NCI-H1694 (cell line): ENCODE measurements around the gene SUSD2.

Experiments used
- DNase-seq: peaks from one replicate; lab custom pipeline; 2025; lab: John Stamatoyannopoulos, UW

The SUSD2 gene

DNA sequence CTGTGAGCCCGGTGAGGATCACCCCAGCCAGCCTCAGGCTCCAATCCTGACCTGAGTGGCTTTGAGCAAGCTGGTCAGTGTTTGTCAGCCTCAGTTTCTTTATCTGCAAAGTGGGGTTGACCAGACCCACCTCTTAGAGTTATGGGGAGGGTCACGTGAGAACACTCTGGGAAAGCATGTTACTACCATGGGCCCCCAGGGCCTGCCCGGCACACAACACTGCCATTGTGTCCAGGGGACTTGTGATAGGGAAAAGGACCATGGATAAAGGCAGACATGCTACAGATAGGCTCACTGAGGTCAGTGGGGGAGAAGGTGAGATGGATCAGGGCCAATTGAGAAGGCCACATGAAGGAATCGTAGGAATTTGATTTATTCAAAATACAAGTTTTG lies 32.1 kb upstream of the SUSD2 start:
- DNase-seq = no peak

DNA sequence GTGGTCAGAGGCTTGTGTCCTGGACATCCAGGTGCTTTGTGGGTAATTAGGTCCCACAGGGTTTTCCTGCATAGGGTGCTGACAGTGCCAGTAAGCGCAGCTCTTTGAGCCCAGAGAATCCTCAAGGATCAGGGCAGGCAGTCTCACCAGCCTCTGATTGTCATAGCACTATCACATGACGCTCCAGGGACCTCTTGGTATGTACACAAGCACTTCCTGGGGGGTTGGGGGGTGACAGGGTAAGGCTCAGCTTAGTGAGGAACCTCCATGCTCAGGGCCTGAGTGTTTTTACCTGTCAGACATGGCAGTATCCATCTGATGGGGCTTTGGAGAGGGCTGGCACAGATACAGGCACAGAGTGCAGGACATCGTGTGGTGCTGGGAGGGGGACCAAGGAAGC lies 27.9 kb upstream of the SUSD2 start:
- DNase-seq = no peak

GRCh38 chr22:24153959-24154358 lies 27.3 kb upstream of the SUSD2 start:
- DNase-seq = no peak

GRCh38 chr22:24154826-24155225 lies 26.5 kb upstream of the SUSD2 start:
- DNase-seq = no peak

DNA sequence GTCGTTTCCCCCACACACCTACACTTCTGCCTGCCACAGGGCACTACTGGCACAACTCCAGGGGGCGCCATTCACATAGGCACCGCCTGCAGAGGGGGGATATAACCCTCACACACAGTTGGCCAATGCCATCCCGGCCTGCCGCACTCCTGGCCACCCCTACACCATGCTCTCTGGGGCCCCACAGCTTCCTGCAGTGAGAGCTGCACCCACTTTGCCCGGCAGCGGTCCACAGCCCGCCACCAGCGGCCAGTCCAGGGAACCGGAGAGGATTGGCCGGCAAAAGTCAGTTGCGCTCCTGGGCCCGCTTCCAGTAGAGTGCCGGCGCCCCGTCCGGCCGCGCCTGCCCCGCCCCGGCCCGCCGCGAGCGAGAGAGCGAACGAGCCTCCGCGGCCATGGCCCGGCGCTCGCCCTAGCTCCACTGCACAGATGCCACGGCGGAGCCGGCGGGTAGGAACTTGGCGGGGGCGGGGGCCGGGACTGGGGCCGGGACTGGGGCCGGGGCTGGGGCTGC lies 25.6 kb upstream of the SUSD2 start:
- DNase-seq = peak; percentile 34

- DNase-seq = no peak
Observed at GRCh38 chr22:24156141-24156912, 25.0 kb upstream of the SUSD2 start.

- DNase-seq = peak; percentile 54
Observed at GRCh38 chr22:24156913-24157821, 24.1 kb upstream of the SUSD2 start.

DNA sequence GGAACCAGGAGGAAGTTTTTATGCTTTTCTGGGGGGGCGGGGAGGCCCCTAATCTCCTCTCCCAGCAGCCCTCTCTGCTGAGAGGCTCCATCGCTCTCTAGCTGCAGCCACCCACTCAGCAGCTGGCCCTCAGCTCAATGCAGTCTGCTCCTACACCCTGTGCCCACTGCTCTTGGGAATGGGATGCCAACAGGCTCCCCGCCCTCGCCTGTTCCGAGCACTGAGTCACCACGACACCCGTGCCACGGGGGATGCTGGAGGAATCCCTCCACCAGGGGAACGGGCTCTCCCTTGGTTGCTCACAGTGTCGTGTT lies 23.5 kb upstream of the SUSD2 start:
- DNase-seq = no peak

- DNase-seq = no peak
Observed at GRCh38 chr22:24159650-24160049, 21.6 kb upstream of the SUSD2 start.

DNA sequence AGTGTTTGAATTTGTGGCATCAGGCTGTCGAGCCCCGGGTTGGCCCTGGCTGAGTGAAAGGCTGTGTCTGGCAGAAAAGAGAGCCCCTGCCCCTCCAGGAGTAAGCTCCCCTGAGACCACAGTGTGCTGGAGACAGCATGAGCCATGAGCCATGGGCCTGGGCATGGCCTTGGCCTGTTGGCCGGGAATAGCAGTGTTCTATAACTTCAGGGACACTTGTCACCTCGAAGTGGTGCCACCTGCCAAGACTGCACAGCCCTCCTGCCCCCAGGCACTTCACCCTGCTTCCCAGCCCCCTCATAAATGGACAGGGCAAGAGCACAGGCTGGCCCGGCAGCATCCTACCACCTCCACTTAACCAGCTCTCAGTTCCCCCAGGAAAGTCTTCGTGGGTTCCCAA lies 20.7 kb upstream of the SUSD2 start:
- DNase-seq = no peak

GRCh38 chr22:24161485-24161884 lies 19.8 kb upstream of the SUSD2 start:
- no peak for DNase-seq

DNA sequence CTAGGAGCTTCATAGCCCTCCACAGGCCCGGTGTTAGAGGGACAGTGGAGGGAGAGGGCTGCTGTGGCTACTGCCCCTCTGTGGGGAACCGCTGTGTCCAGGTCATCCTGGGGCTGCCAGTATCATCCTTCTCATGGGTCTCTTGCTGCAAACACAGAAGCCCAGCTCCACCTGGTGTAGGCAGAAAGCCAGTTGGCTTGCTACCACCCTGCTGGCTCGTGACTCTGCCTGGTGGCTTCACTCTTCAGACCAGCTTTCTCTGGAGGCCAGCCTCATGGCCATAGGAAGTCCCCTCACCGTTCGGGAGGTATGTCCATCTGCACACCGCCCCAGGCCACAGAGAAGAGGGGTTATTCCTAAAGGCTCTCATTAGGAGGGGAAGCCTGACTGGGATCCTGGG lies 19.4 kb upstream of the SUSD2 start:
- DNase-seq = no peak

DNA sequence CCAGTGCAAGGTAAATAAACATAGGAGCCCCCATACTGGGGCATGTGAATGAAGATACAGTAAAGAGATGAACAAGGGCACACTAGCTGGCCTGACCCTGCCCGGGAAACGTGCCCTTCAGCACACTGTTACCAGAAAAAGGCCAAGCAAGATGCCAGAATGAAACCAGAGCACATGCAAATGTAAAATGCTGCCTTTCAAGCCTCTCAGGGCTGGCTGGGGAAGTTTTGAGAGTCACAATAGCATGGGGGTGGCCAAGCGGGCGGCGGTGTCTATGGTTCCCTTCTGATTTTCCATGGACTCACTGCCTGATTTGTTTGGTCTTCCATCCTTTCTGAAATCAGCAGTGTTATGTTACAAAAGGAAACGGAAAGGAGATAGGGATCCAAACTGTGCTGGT lies 18.9 kb upstream of the SUSD2 start:
- DNase-seq = no peak

DNA sequence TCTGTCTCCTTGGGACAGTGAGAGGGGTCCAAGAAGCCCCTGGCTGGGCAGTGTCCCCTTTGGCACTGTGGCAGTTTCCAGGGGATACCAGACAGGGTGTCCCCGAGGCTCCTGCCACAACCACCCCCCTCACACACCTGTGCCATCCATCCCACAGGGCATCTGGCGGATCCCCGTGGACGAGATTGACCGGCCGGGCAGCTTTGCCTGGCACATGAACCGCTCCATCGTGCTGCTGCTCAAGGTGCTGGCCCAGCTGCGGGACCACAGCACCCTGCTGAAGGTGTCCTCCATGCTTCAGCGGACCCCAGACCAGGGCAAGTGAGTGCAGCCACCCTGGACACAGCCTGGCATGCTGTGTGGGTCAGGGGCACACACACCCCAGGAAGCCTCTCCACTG lies 17.0 kb upstream of the SUSD2 start:
- DNase-seq = no peak

DNA sequence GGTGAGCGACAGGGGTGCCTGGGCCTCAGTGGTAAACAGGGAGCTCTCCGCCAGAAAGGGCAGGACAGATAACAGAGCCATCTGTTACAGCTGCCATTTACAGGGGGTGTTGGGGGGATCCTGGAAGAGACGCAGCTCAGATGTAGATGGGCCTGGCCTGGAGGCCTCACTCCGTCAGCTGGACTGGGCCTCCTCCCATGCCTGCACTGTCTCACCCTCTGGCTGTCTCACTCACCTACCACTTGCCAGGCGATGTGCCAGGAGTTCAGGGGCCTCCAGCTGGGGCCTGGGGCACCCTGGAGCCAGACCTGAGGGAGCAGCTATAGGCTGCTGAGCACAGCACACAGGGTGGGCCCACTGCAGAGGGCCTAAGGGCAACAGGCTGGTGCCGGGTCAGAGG lies 16.3 kb upstream of the SUSD2 start:
- DNase-seq = peak; percentile 21

- DNase-seq = no peak
Observed at GRCh38 chr22:24165673-24166072, 15.6 kb upstream of the SUSD2 start.

GRCh38 chr22:24166811-24167210 lies 14.5 kb upstream of the SUSD2 start:
- DNase-seq = no peak

- DNase-seq = no peak
Observed at GRCh38 chr22:24169439-24170058, 11.7 kb upstream of the SUSD2 start.

DNA sequence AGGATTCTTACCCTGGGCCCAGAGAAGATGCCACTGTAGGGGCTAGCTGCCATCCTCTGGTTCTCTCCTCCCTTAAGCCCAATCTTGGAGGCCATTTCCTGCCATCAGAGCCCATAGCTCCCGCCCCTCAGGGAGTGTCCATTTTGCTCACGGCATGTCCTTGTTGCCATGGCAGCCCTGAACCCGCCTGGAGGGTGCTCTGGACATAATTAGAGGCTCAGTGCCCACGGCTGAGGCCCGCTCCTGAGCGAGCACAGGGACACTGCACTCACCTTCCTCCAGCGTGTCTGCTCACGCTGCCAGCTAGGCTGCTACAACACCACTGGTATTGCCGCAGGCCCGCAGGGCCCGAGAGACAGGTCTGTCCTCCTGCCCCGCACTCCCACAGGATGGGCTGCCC lies 11.1 kb upstream of the SUSD2 start:
- DNase-seq = no peak

GRCh38 chr22:24170632-24171031 lies 10.7 kb upstream of the SUSD2 start:
- no peak for DNase-seq

GRCh38 chr22:24171822-24172221 lies 9.5 kb upstream of the SUSD2 start:
- DNase-seq = no peak

GRCh38 chr22:24175160-24175808 lies 6.0 kb upstream of the SUSD2 start:
- peak; percentile 13 for DNase-seq
